Liver (tissue), 9 donors: ENCODE data around the gene LCN6. TPM values are rescaled to one million over a fixed set of nuclear protein-coding genes. Genes with fewer than 3 reads are reported as not detected.

ENCODE experiments used
- DNase-seq: peaks from one replicate; pipeline ENCODE4 v3.0.0-alpha.2; 2017; ENCODE audit warnings: low spot score
- H3K27ac ChIP-seq, 2 donors: one replicate each; pipeline ENCODE4 v1.7.0; 2013; ENCODE audit warnings: inconsistent platforms in 2 of 2, low read length in 2 of 2, control low read depth in 1 of 2, low read depth in 1 of 2, mild to moderate bottlenecking in 1 of 2
- H3K27me3 ChIP-seq, 4 donors: one replicate each; pipeline versions ENCODE4 v1.6.1 to v1.7.0; 2013; ENCODE audit warnings: low read length in 3 of 4, inconsistent platforms in 1 of 4, mild to moderate bottlenecking in 1 of 4, moderate library complexity in 1 of 4; ENCODE audit not compliant: control insufficient read depth in 4 of 4, insufficient read depth in 4 of 4
- H3K36me3 ChIP-seq, 4 donors: one replicate each; pipeline versions ENCODE4 v1.6.1 to v1.7.0; 2013; ENCODE audit warnings: low read length in 3 of 4, mild to moderate bottlenecking in 3 of 4, low read depth in 1 of 4, moderate library complexity in 1 of 4; ENCODE audit not compliant: control insufficient read depth in 4 of 4, insufficient read depth in 3 of 4
- H3K4me1 ChIP-seq, 4 donors: one replicate each; pipeline versions ENCODE4 v1.6.1 to v1.7.0; 2013; ENCODE audit warnings: low read length in 3 of 4, mild to moderate bottlenecking in 3 of 4, moderate library complexity in 1 of 4; ENCODE audit not compliant: control insufficient read depth in 4 of 4, insufficient read depth in 4 of 4
- H3K4me3 ChIP-seq, 3 donors: one replicate each; pipeline versions ENCODE4 v1.6.1 to v1.7.0; 2013; ENCODE audit warnings: low read length in 3 of 3, control low read depth in 1 of 3, low read depth in 1 of 3, mild to moderate bottlenecking in 1 of 3
- H3K9ac ChIP-seq, 2 donors: one replicate each; pipeline ENCODE4 v1.7.0; 2013; ENCODE audit warnings: low read length in 2 of 2, mild to moderate bottlenecking in 2 of 2, moderate library complexity in 2 of 2, control low read depth in 1 of 2, low read depth in 1 of 2
- H3K9me3 ChIP-seq, 4 donors: one replicate each; pipeline versions ENCODE4 v1.6.1 to v1.7.0; 2013; ENCODE audit warnings: low read length in 3 of 4; ENCODE audit not compliant: control insufficient read depth in 4 of 4
- ATF3 ChIP-seq: IDR thresholded peaks from 2 replicates; pipeline ENCODE4 v1.6.1; 2016; ENCODE audit warnings: antibody characterized with exemption
- CTCF ChIP-seq: fragments of 150-350 bp; IDR thresholded peaks from 2 replicates; pipeline ENCODE4 v1.5.1; 2017; ENCODE audit warnings: improper control_type of control experiment, low read depth, low read length; ENCODE audit not compliant: missing input control
- EGR1 ChIP-seq, 2 donors: IDR thresholded peaks; 2 replicates each; pipeline ENCODE4 v1.6.1; 2016 to 2018; ENCODE audit warnings: antibody characterized with exemption in 2 of 2, low read depth in 2 of 2
- FOXA1 ChIP-seq: IDR thresholded peaks from 2 replicates; pipeline ENCODE4 v1.6.1; 2016; ENCODE audit warnings: antibody characterized with exemption
- FOXA2 ChIP-seq: IDR thresholded peaks from 2 replicates; pipeline ENCODE4 v1.6.1; 2016; ENCODE audit warnings: antibody characterized with exemption
- GABPA ChIP-seq, 2 donors: IDR thresholded peaks in 1 of 2; conservative IDR thresholded peaks in 1 of 2; 2 replicates each; pipeline ENCODE4 v1.6.1; 2016; ENCODE audit warnings: antibody characterized with exemption in 2 of 2, mild to moderate bottlenecking in 1 of 2, moderate library complexity in 1 of 2
- HNF4A ChIP-seq, 2 donors: conservative IDR thresholded peaks; 2 replicates each; pipeline ENCODE4 v1.6.1; 2016; ENCODE audit warnings: antibody characterized with exemption in 2 of 2, mild to moderate bottlenecking in 2 of 2
- JUND ChIP-seq, 2 donors: IDR thresholded peaks; 2 replicates each; pipeline ENCODE4 v1.6.1; 2016; ENCODE audit warnings: antibody characterized with exemption in 2 of 2
- MAX ChIP-seq: IDR thresholded peaks from 2 replicates; pipeline ENCODE4 v1.6.1; 2016; ENCODE audit warnings: antibody characterized with exemption
- NR2F2 ChIP-seq: IDR thresholded peaks from 2 replicates; pipeline ENCODE4 v1.6.1; 2016; ENCODE audit warnings: antibody characterized with exemption
- REST ChIP-seq: IDR thresholded peaks from 2 replicates; pipeline ENCODE4 v1.6.1; 2016; ENCODE audit warnings: antibody characterized with exemption, mild to moderate bottlenecking
- RXRA ChIP-seq, 2 donors: IDR thresholded peaks; 2 replicates each; pipeline ENCODE4 v1.6.1; 2017 to 2018; ENCODE audit warnings: antibody characterized with exemption in 2 of 2, mild to moderate bottlenecking in 1 of 2
- SP1 ChIP-seq: IDR thresholded peaks from 2 replicates; pipeline ENCODE4 v1.6.1; 2018; ENCODE audit warnings: antibody characterized with exemption, mild to moderate bottlenecking
- TAF1 ChIP-seq: conservative IDR thresholded peaks from 2 replicates; pipeline ENCODE4 v1.6.1; 2016; ENCODE audit warnings: antibody characterized with exemption, mild to moderate bottlenecking
- YY1 ChIP-seq: IDR thresholded peaks from 2 replicates; pipeline ENCODE4 v1.6.1; 2016; ENCODE audit warnings: antibody characterized with exemption, mild to moderate bottlenecking
- WGBS: extraction: QIAGEN DNeasy Blood & Tissue Kit; methylation state at CpG from one replicate; pipeline ENCODE4 v1.1.7; 2013; 5-methylcytosine and 5-hydroxymethylcytosine counted together
- polyA plus RNA-seq, 2 donors: library from polyadenylated mRNA; stranded (reverse) in 1 of 2; unstranded in 1 of 2; fragments of 200-250 nt in 1 of 2; fragments of >200 nt in 1 of 2; fragmentation: Nextera tagmentation in 1 of 2; extraction: Ambion mirVana in 1 of 2; gene quantifications; one replicate each; pipeline versions ENCODE4 v1.2.1 to v1.2.3, GENCODE V29; 2013 to 2015
- total RNA-seq, 2 donors: library from RNA; depleted of rRNA; stranded (reverse); fragments of >200 nt; gene quantifications; one replicate each; pipeline ENCODE4 v1.2.3, GENCODE V29; 2014
- donor health status: healthy.
- donor health status: healthy.
- donor health status: healthy.
- donor health status: healthy.
- donor health status: healthy.

LCN6 gene
- total and polyA plus RNA-seq, 4 donors = 0.14 to 0.32 TPM; not detected in 2

- Histone ChIP-seq H3K27ac (no peak overlapping the region), H3K9ac (no peak overlapping the region), H3K36me3 (no peaks in the 10 kb centered on the region), H3K4me3 (no peak overlapping the region), H3K9me3 (peaks cover 0 to 10% (median 1%) of the 10 kb centered on the region in 4 donors), H3K4me1 (no peaks in the 10 kb centered on the region), H3K27me3 (no peaks in the 10 kb centered on the region)
- DNase-seq = no peak
- WGBS = 84% methylated on average over 1 of the region's 1 CpG
- TF ChIP-seq TAF1 = no peak
- no peak for TF ChIP-seq HNF4A (conservative IDR thresholded peaks at IDR 0.05)
- no peak for TF ChIP-seq MAX
- no peak for TF ChIP-seq FOXA1
- TF ChIP-seq GABPA (IDR thresholded peaks at IDR 0.05 in 1 of 2, conservative IDR thresholded peaks at IDR 0.05 in 1 of 2) = no peak
- no peak for TF ChIP-seq FOXA2
- no peak for TF ChIP-seq JUND (IDR thresholded peaks at IDR 0.05)
Measured at GRCh38 chr9:136751244-136751643, 2.9 kb upstream of the LCN6 start.

GRCh38 chr9:136750526-136750925 is 2.2 kb upstream of the LCN6 start:
- Histone ChIP-seq H3K9me3 (peaks cover 0 to 10% (median 1%) of the 10 kb centered on the region in 4 donors), H3K27ac (no peak overlapping the region), H3K27me3 (no peaks in the 10 kb centered on the region), H3K4me3 (no peak overlapping the region), H3K9ac (no peak overlapping the region), H3K36me3 (no peaks in the 10 kb centered on the region), H3K4me1 (no peaks in the 10 kb centered on the region)
- DNase-seq = no peak
- 72% methylated on average over 2 of the region's 2 CpGs for WGBS
- TF ChIP-seq HNF4A (conservative IDR thresholded peaks at IDR 0.05) = no peak
- no peak for TF ChIP-seq FOXA2

- TF ChIP-seq REST (no peak), NR2F2 (no peak), YY1 (no peak), CTCF (no peak), ATF3 (no peak), EGR1 (IDR thresholded peaks at IDR 0.05; ENCODE audit: low read depth in 2 of 2) (no peak), TAF1 (no peak), RXRA (IDR thresholded peaks at IDR 0.05) (no peak), HNF4A (conservative IDR thresholded peaks at IDR 0.05) (no peak), SP1 (no peak)
- WGBS = 87% methylated on average over 21 of the region's 21 CpGs
- H3K4me3 ChIP-seq = no peak overlapping the region
- no peak overlapping the region for H3K27ac ChIP-seq
- no peaks in the 10 kb centered on the region for H3K36me3 ChIP-seq
- no peaks in the 10 kb centered on the region for H3K27me3 ChIP-seq
- DNase-seq = no peak
- peaks cover 0 to 10% (median 1%) of the 10 kb centered on the region in 4 donors for H3K9me3 ChIP-seq
- no peak overlapping the region for H3K9ac ChIP-seq
- no peaks in the 10 kb centered on the region for H3K4me1 ChIP-seq
Measured at GRCh38 chr9:136748666-136749611, 614 bp upstream of the LCN6 start.
